CD8-positive, alpha-beta memory T cell (primary cell): Measurements from ENCODE around the gene KAZN. TPM values are rescaled to one million over a fixed set of nuclear protein-coding genes. Genes with fewer than 3 reads are reported as not detected.
"Not testable (repeated sequence)": the region's sequence is repeated elsewhere in the genome, so short reads cannot be mapped to it uniquely, and the experiment has no call there.

ENCODE experiments used
- CTCF ChIA-PET: fragments of 350-600 bp; sonication (Branson Sonifier 250); formaldehyde crosslinking; loops from one replicate; lab custom pipeline; 2021; ENCODE audit warnings: antibody characterized with exemption; lab: Charles Lee
- POLR2A ChIA-PET: fragments of 350-600 bp; sonication (Branson Sonifier 250); formaldehyde crosslinking; loops from one replicate; lab custom pipeline; 2021; ENCODE audit warnings: antibody characterized with exemption; lab: Charles Lee
- DNase-seq, 5 donors: peaks; one replicate each; pipeline versions ENCODE4 v3.0.0 to v3.0.0-alpha.2; 2020 to 2022; ENCODE audit warnings: mixed read lengths in 1 of 5
- H3K27ac ChIP-seq: one replicate; pipeline ENCODE4 v1.7.0; 2013; ENCODE audit warnings: low read depth, mild to moderate bottlenecking, low read length, moderate library complexity
- H3K27me3 ChIP-seq: 2 replicates; pipeline ENCODE4 v1.7.0; 2013; ENCODE audit warnings: low read length, mild to moderate bottlenecking; ENCODE audit not compliant: insufficient read depth, poor library complexity, severe bottlenecking
- H3K36me3 ChIP-seq: 2 replicates; pipeline ENCODE4 v1.7.0; 2013; ENCODE audit warnings: mild to moderate bottlenecking, low read length, moderate library complexity; ENCODE audit not compliant: insufficient read depth
- H3K4me1 ChIP-seq: 2 replicates; pipeline ENCODE4 v1.7.0; 2013; ENCODE audit warnings: mild to moderate bottlenecking, low read length, moderate library complexity; ENCODE audit not compliant: insufficient read depth
- H3K4me3 ChIP-seq: 2 replicates; pipeline ENCODE4 v1.7.0; 2013; ENCODE audit warnings: mild to moderate bottlenecking, low read length
- H3K9me3 ChIP-seq: 2 replicates; pipeline ENCODE4 v1.7.0; 2013; ENCODE audit warnings: mild to moderate bottlenecking, low read length
- H3K27ac Mint-ChIP-seq, 8 donors: one replicate each; pipeline ENCODE4 v1.8.0; 2020 to 2021; ENCODE audit warnings: mixed read lengths in 8 of 8, mild to moderate bottlenecking in 6 of 8, inconsistent platforms in 3 of 8, moderate library complexity in 3 of 8
- H3K27me3 Mint-ChIP-seq, 2 donors: one replicate each; pipeline ENCODE4 v1.8.0; 2020 to 2021; ENCODE audit warnings: mixed read lengths in 2 of 2, mild to moderate bottlenecking in 1 of 2, moderate library complexity in 1 of 2
- H3K36me3 Mint-ChIP-seq, 3 donors: one replicate each; pipeline ENCODE4 v1.8.0; 2020 to 2021; ENCODE audit warnings: mixed read lengths in 3 of 3, inconsistent platforms in 1 of 3, mild to moderate bottlenecking in 1 of 3
- H3K4me1 Mint-ChIP-seq, 3 donors: one replicate each; pipeline ENCODE4 v1.8.0; 2020 to 2021; ENCODE audit warnings: mixed read lengths in 3 of 3, inconsistent platforms in 1 of 3, mild to moderate bottlenecking in 1 of 3
- H3K4me3 Mint-ChIP-seq, 7 donors: one replicate each; pipeline ENCODE4 v1.8.0; 2020 to 2021; ENCODE audit warnings: mixed read lengths in 7 of 7, mild to moderate bottlenecking in 6 of 7, moderate library complexity in 4 of 7, inconsistent platforms in 2 of 7
- H3K9me3 Mint-ChIP-seq, 5 donors: one replicate each; pipeline ENCODE4 v1.8.0; 2020 to 2022; ENCODE audit warnings: mixed read lengths in 5 of 5, mild to moderate bottlenecking in 3 of 5, moderate library complexity in 2 of 5, inconsistent platforms in 1 of 5
- polyA plus RNA-seq: library from polyadenylated mRNA; unstranded; fragments of 300-500 nt; fragmentation: Illumina TruSeq; gene quantifications from one replicate; pipeline ENCODE4 v1.2.3, GENCODE V29; 2021
- total RNA-seq, 2 experiments: library from RNA; stranded (reverse); gene quantifications; one replicate each; pipeline ENCODE4 v1.2.3, GENCODE V29; 2021

Gene KAZN
- total and polyA plus RNA-seq, 3 experiments from 2014 or later: 0.15 to 0.35 (median 0.18) TPM

DNA sequence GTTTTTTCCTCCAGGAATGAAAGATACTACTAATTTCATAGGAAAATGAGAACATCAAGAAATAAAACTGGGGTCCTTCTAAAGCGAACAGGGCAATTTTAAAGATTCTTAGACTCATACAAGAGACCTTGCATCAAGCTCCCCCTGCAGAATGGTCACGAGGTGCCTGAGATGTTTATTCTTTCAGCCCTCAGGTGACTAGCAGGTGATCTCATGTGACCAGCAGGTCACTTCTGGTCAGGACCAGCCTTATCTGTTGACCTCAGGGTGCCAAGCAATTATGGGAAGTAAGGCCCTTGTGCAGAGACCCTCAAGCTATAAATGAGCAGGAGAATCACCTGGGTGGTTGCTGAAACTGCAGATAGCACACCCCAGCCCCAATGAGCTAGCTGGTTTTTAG is 534.5 kb downstream of the KAZN start:
- peaks cover 23 to 63% of the 10 kb centered on the region in 2 donors for H3K27me3 Mint-ChIP-seq
- Histone ChIP-seq H3K27ac (no peak overlapping the region), H3K4me3 (no peak overlapping the region), H3K9me3 (no peaks in the 10 kb centered on the region), H3K27me3 (peaks cover 12% of the 10 kb centered on the region), H3K36me3 (no peaks in the 10 kb centered on the region), H3K4me1 (no peaks in the 10 kb centered on the region)
- peaks cover 0 to 4% (median 0%) of the 10 kb centered on the region in 5 donors for H3K9me3 Mint-ChIP-seq
- ChIA-PET CTCF (no interaction called here), POLR2A (no interaction called here)
- no peak for DNase-seq
- no peaks in the 10 kb centered on the region for H3K4me1 Mint-ChIP-seq
- no peak overlapping the region for H3K4me3 Mint-ChIP-seq
- H3K36me3 Mint-ChIP-seq: peaks cover 0 to 5% (median 0%) of the 10 kb centered on the region in 3 donors
- no peak overlapping the region for H3K27ac Mint-ChIP-seq

DNA sequence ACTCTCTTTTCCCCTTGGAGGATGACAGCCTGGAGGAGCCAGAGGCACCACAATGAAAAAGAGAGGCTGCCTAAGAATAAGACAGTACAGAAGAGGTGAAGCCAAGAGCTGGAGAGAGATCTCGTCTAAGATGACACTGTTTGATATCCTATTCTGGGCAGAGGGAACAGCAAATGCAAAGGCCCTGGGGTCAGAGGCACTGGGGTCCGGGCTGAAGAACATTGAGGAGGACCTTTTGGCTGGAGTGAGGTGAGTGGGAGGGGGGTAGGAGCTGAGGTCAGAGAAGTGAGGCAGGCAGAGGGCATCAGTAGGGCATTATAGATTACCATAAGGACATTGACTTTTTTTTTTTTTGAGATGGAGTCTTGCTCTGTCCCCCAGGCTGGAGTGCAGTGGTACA is 535.8 kb downstream of the KAZN start:
- Histone ChIP-seq H3K27ac (no peak overlapping the region), H3K27me3 (peaks cover 12% of the 10 kb centered on the region), H3K4me3 (no peak overlapping the region), H3K36me3 (no peaks in the 10 kb centered on the region), H3K9me3 (no peaks in the 10 kb centered on the region), H3K4me1 (no peaks in the 10 kb centered on the region)
- Mint-ChIP-seq H3K27ac (peak overlapping the region in 1 of 8 donors; percentile 13), H3K4me1 (no peaks in the 10 kb centered on the region), H3K36me3 (peaks cover 0 to 5% (median 0%) of the 10 kb centered on the region in 3 donors), H3K27me3 (peaks cover 25 to 70% of the 10 kb centered on the region in 2 donors), H3K4me3 (no peak overlapping the region), H3K9me3 (peaks cover 0 to 3% (median 0%) of the 10 kb centered on the region in 5 donors)
- ChIA-PET POLR2A (no interaction called here), CTCF (no interaction called here)
- no peak for DNase-seq

DNA sequence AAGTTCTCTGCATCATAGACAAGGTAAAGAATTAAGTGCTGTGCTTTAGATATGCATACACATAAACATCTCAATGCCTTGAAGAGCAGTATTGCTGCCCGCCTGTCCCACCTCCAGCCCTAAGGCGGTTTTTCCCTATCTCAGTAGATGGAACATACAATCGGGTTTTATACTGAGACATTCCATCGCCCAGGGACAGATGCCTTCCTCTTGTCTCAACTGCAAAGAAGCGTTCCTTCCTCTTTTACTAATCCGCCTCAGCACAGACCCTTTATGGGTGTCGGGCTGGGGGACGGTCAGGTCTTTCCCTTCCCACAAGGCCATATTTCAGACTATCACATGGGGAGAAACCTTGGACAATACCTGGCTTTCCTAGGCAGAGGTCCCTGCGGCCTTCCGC is 537.1 kb downstream of the KAZN start:
- DNase-seq, H3K27ac Mint-ChIP-seq, H3K9me3 Mint-ChIP-seq, H3K4me1 ChIP-seq, H3K36me3 ChIP-seq, POLR2A ChIA-PET, H3K4me3 ChIP-seq, H3K4me1 Mint-ChIP-seq, H3K36me3 Mint-ChIP-seq, H3K9me3 ChIP-seq, H3K27ac ChIP-seq, H3K4me3 Mint-ChIP-seq, CTCF ChIA-PET: not testable (repeated sequence)
- peaks cover 29 to 75% of the 10 kb centered on the region in 2 donors for H3K27me3 Mint-ChIP-seq
- H3K27me3 ChIP-seq: peaks cover 12% of the 10 kb centered on the region

DNA sequence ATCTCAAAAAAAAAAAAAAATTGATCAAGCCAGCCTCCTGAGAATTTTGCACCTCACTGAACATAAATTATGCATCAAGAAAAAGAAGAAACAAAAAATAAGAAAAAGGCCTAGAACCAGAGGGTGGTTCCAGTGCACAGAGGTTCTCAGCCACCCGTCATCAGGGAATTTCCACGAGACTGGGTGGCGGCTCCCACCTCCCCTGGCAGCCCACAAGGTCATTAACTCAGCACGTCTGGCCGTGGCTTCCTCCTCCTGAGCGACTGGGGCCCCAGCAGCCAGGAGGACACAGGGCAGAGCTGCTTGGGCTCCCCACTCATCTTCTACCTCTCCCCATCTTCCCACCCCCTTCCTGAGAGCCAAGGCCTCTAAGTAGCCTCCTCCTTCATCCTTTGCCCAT is 539.3 kb downstream of the KAZN start:
- H3K4me3 ChIP-seq: no peak overlapping the region
- no peak overlapping the region for H3K27ac Mint-ChIP-seq
- H3K4me3 Mint-ChIP-seq: no peak overlapping the region
- ChIA-PET POLR2A (no interaction called here), CTCF (interaction anchor here (1.5 kb wide), 1 partner anchor 10 kb away, joined by 6 read pairs; no protein-coding TSS in a partner anchor)
- no peak overlapping the region for H3K27ac ChIP-seq
- no peaks in the 10 kb centered on the region for H3K9me3 ChIP-seq
- H3K4me1 ChIP-seq: no peaks in the 10 kb centered on the region
- H3K27me3 Mint-ChIP-seq: peaks cover 38 to 68% of the 10 kb centered on the region in 2 donors
- no peaks in the 10 kb centered on the region for H3K36me3 ChIP-seq
- H3K36me3 Mint-ChIP-seq: peaks cover 0 to 5% (median 0%) of the 10 kb centered on the region in 3 donors
- peaks cover 12% of the 10 kb centered on the region for H3K27me3 ChIP-seq
- no peaks in the 10 kb centered on the region for H3K4me1 Mint-ChIP-seq
- peaks cover 0 to 2% (median 0%) of the 10 kb centered on the region in 5 donors for H3K9me3 Mint-ChIP-seq
- no peak for DNase-seq

DNA sequence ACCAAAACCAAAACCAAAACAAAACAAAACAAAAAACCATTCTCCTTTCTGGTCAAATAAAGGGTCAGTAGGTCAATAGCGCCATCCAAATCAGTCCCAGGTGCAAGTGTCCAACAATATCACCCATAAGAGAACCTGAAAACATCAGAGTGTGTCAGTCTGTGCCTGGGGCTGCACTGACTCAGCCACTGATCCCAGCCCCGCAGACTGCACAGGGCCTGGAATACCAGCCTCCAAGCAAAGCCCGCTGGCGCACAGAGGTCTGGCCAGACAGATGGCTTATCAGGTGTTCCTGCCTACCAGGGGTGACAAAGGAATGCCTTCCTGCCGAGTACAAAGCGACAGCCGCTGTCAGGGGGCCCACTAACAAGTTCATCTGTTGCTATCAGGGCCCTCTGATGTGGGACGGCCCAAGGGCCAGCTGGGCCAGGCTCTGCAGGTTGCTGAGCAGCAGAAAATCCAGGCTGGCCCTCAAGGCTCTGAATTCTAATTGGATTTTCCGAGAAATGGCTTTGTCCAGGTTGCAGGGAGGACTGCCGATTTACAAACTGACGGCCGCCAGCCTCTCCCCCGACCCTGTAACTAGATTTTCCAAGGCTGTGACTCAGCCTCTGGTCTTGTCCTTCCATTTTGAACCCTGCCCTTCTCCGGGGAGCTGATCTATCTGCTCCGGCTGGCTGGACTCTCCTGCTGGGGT is 541.3 kb downstream of the KAZN start:
- Histone ChIP-seq H3K27me3 (peaks cover 3% of the 10 kb centered on the region), H3K4me1 (no peaks in the 10 kb centered on the region), H3K9me3 (no peaks in the 10 kb centered on the region), H3K4me3 (no peak overlapping the region), H3K27ac (no peak overlapping the region), H3K36me3 (no peaks in the 10 kb centered on the region)
- ChIA-PET POLR2A (no interaction called here), CTCF (interaction anchor here (1.6 kb wide), 1 partner anchor 12 kb away, joined by 4 read pairs; no protein-coding TSS in a partner anchor)
- Mint-ChIP-seq H3K27me3 (peaks cover 32 to 61% of the 10 kb centered on the region in 2 donors), H3K4me3 (no peak overlapping the region), H3K4me1 (no peaks in the 10 kb centered on the region), H3K9me3 (peaks cover 0 to 2% (median 0%) of the 10 kb centered on the region in 5 donors), H3K27ac (no peak overlapping the region), H3K36me3 (peaks cover 0 to 5% (median 0%) of the 10 kb centered on the region in 3 donors)
- DNase-seq: no peak

GRCh38 chr1:15141935-15142539 is 543.6 kb downstream of the KAZN start:
- POLR2A ChIA-PET: no interaction called here
- no peak overlapping the region for H3K4me3 Mint-ChIP-seq
- H3K4me1 Mint-ChIP-seq: no peaks in the 10 kb centered on the region
- Histone ChIP-seq H3K27ac (no peak overlapping the region), H3K9me3 (no peaks in the 10 kb centered on the region), H3K4me3 (no peak overlapping the region), H3K4me1 (no peaks in the 10 kb centered on the region), H3K36me3 (no peaks in the 10 kb centered on the region), H3K27me3 (no peaks in the 10 kb centered on the region)
- H3K27me3 Mint-ChIP-seq: peaks cover 21 to 61% of the 10 kb centered on the region in 2 donors
- H3K9me3 Mint-ChIP-seq: peaks cover 0 to 2% (median 0%) of the 10 kb centered on the region in 5 donors
- peaks cover 0 to 3% (median 0%) of the 10 kb centered on the region in 3 donors for H3K36me3 Mint-ChIP-seq
- no peak overlapping the region for H3K27ac Mint-ChIP-seq
- CTCF ChIA-PET: no interaction called here
- DNase-seq: no peak

DNA sequence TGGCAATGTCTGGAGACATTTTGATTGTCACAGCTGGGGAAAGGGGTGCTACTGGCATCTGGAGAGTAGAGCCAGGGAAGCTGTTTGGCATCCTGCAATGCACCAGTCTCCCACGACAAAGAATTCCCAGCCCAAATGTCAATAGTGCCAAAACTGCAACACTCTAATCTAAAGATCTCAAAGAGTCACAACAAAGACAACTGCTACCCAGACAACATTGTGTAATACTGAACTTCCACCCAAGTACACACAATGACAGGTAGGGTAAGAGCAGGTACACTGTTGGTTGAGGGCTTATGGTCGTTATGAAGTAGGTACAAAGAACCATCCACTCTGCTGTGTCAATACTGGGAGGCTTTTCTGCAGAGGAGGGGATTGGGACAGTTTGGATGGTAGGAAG is 546.8 kb downstream of the KAZN start:
- peaks cover 0 to 2% (median 0%) of the 10 kb centered on the region in 5 donors for H3K9me3 Mint-ChIP-seq
- no peak overlapping the region for H3K27ac Mint-ChIP-seq

GRCh38 chr1:15146142-15146680 is 547.7 kb downstream of the KAZN start:
- CTCF ChIA-PET: no interaction called here
- Histone ChIP-seq H3K27ac (no peak overlapping the region), H3K9me3 (no peaks in the 10 kb centered on the region), H3K4me1 (no peaks in the 10 kb centered on the region), H3K27me3 (peaks cover 7% of the 10 kb centered on the region), H3K36me3 (no peaks in the 10 kb centered on the region), H3K4me3 (no peak overlapping the region)
- H3K27me3 Mint-ChIP-seq: peaks cover 17 to 63% of the 10 kb centered on the region in 2 donors
- H3K36me3 Mint-ChIP-seq: peaks cover 0 to 2% (median 0%) of the 10 kb centered on the region in 3 donors
- no peak overlapping the region for H3K27ac Mint-ChIP-seq
- H3K9me3 Mint-ChIP-seq: peaks cover 0 to 2% (median 0%) of the 10 kb centered on the region in 5 donors
- DNase-seq: no peak
- H3K4me1 Mint-ChIP-seq: no peaks in the 10 kb centered on the region
- H3K4me3 Mint-ChIP-seq: no peak overlapping the region
- POLR2A ChIA-PET: no interaction called here

More for the DNA sequence above, 546.8 kb downstream of the KAZN start:
- CTCF ChIA-PET: no interaction called here
- Histone ChIP-seq H3K4me1 (no peaks in the 10 kb centered on the region), H3K27ac (no peak overlapping the region), H3K4me3 (no peak overlapping the region), H3K36me3 (no peaks in the 10 kb centered on the region), H3K27me3 (no peaks in the 10 kb centered on the region), H3K9me3 (no peaks in the 10 kb centered on the region)
- Mint-ChIP-seq H3K4me1 (no peaks in the 10 kb centered on the region), H3K4me3 (no peak overlapping the region), H3K36me3 (peaks cover 0 to 2% (median 0%) of the 10 kb centered on the region in 3 donors), H3K27me3 (peaks cover 17 to 60% of the 10 kb centered on the region in 2 donors)
- DNase-seq: no peak
- POLR2A ChIA-PET: no interaction called here
